HG03060 (cell line): Measurements from ENCODE around the gene SPATS1.
"Not testable (repeated sequence)": the region's sequence is repeated elsewhere in the genome, so short reads cannot be mapped to it uniquely, and the experiment has no call there.

Experiments
- ATAC-seq: cut with Tn5 transposase; IDR thresholded peaks from one replicate; pipeline ENCODE4 v1.9.1; 2021; ENCODE audit warnings: low read depth, moderate number of reproducible peaks; ENCODE audit not compliant: unreplicated experiment

The SPATS1 gene

DNA sequence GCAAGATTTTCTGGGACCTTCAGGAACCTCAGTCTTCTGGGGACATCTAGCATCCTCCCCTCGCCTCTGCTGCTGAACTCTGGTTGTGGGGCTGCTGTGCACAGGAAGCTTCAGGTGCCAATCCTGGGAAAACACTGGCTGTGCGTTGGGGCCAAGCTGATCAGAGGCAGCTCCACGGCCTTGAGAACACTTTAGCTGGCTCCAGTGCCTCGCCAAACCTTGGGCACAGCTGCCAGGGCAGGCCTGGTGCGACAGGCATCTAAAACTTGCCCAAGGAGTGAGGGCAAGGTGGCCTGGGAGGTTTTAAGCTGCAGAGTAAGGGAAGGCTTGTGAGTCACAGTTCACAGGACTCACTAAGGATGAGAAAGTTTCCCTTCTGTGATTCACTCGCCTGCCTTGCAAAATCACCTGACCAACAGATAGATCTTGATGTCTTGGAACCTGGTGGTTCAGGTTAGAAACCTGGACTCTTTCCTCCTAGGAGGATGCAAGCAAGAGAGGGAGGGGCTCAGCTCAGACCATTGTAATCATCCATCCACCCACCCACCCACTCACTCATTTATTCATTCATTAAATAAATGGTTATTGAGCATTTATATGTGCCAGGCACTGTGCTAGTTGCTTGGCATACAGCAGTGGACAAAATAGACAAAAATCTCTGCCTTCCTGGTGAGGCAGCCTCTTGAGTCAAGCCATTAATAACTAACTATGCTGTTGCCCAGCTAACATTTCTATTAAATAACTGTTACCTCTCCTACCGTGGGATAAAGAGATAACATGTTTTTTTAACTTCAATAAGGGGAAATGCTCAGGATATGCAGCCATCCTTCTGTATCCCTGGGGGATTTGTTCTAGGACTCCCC lies 2.5 kb upstream of the SPATS1 start:
- ATAC-seq = no peak

DNA sequence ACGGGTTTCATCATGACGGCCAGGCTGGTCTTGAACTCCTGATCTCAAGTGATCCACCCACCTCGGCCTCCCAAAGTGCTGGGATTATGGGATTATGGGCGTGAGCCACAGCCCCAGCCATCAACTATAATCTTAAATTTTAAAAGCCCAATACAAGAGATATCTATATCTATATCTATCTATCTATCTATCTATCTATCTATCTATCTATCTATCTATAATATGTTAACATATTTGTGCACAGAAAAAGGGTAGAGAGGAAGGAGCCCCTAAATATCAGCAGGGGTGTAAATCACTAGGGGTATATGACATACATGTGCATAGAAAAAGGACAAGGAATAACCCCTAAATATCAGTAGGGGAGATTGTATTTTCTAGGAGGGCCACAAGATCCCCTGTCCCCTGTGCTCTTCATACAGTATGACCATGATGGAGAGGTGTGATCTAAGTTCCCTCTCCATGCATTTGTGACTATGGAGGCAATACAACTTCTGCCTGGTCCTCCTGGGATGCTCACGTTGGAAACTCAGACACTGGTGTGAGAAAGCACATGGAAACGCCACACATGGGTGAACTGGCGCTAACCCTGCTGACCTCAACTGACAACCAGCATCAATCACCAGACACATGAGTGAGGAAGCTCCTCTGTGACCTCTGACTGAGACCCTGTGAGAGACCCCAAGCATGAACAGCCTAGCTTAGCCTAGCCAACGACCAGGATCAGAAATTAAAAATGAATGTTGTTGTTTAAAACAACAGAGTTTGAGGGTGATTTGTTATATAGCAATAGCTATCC lies 1.2 kb upstream of the SPATS1 start:
- ATAC-seq = no peak

DNA sequence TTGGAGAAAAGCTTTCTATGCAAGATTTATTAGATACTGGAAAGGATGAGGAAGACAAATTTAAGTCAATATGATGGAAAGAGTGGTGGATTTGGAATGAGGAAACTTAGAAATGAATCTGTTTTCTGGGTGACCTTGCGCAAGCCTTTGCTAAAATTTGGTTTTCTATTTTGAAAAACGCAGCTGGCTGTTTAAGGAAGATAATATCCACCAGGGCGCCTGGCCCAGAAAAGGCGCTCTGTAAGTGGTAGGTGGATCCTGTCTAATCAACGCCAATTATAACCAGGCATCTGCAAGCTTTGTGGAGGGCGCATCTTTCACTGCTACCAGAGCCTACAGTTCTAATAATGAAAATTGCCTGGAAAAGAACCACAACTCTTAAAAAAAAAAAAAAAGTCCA lies 398 bp upstream of the SPATS1 start:
- ATAC-seq = no peak

DNA sequence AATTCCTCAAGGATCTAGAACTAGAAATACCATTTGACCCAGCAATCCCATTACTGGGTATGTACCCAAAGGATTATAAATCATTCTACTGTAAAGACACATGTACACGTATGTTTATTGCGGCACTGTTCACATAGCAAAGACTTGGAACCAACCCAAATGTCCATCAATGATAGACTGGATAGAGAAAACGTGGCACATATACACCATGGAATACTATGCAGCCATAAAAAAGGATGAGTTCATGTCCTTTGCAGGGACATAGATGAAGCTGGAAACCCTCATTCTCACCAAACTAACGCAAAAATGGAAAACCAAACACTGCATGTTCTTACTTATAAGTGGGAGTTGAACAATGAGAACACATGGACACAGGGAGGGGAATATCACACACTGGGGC lies 4.4 kb downstream of the SPATS1 start:
- ATAC-seq = not testable (repeated sequence)

DNA sequence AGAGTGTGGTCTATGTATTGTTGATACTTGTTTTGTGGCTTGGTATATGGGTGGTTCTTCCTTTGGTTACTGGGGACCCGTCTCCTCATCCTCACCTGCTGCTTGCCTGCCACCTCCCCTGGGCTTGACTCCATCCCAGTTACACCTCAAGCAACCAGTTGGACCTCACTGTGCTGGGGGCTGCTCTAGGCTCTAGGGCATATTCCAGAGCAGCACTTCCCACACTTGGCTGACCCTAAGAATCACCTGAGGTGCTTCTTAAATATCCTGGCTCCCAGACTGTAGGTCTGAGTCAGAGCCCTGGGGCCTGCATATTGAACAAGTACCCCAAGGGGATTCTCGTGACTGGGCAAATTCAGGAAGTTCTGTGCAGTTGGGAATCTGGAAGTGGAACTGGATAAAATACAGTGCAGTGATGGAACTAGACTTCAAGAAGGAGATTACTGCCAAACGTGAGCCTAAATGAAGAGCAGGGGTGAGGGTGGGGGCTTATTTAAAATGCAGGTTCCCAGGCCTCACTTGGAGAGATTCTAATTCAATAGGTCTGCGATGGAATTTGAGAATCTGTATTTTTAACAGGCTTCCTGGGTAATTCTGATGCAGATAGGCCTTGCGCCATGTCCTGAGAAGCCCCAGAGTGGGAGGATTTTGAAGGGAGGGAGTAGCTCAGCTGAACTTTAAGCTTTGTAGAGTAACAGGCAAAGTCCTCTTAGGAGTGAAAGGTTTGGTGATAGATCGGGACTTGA lies 7.6 kb downstream of the SPATS1 start:
- no peak for ATAC-seq

DNA sequence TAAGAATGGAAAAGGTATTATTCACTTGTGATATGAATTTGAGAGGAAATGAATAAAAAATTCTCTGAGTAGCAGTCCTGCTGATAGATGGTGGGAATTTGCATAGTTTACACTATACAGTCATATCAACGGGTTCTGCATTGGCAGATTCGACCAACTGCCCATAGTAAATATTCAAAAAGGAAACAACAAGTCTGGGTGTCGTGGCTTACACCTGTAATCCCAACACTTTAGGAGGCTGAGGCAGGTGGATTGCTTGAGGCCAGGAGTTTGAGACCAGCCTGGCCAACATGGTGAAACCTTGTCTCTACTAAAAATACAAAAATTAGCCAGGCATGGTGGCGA lies 8.2 kb downstream of the SPATS1 start:
- not testable (repeated sequence) for ATAC-seq

DNA sequence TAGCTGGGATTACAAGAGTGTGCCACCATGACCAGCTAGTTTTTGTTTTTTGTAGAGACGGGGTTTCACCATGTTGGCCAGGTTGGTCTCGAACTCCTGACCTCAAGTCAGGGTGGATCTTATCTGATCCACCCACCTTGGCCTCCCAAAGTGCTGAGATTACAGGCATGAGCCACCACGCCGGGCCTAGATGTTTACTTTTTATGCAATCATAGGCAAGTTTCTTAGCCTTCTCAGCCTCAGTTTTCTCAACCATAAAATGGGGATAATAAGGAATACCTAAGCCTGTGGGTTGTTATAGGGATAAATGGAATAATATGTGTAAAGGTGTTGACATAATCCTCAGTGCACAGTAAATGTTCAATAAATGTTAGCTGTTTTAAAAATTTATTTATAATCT lies 9.8 kb downstream of the SPATS1 start:
- ATAC-seq = no peak

DNA sequence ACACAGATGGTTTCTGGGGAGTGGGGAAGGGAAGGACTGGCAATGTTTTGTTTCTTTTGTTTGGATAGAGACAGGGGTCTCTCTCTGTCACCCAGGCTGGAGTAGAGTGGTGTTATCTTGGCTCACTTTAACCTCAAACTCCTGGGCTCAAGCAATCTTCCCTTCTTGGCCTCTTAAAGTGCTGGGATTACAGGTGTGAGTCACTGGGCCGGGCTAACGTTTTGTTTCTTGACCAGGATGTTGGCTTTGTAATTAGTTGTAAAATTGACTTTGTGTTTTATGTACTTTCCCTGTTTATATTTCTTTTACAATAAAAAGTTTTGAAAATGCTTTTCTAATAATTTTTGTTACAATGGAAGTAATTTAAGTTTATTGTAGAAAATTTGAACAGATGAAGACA lies 10.9 kb downstream of the SPATS1 start:
- ATAC-seq = no peak

DNA sequence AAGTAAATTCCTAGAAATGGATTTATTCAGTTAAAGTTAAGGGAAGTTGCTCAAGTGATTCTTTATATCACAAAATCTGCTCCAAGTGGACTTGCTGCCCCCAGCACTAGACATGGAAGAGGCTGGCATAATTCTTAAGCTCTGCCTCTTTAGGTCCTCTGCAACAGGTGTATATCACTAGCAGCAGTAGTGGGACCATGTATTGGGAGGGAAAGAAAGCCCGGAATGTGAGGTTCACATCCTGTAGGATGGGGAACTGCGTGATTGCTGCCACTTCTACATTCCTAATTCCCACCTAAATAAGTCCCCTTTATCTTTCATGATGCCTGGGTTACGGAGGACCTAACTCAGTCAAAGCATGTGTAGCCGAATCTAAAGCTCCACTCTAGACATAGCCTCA lies 13.2 kb downstream of the SPATS1 start:
- no peak for ATAC-seq

DNA sequence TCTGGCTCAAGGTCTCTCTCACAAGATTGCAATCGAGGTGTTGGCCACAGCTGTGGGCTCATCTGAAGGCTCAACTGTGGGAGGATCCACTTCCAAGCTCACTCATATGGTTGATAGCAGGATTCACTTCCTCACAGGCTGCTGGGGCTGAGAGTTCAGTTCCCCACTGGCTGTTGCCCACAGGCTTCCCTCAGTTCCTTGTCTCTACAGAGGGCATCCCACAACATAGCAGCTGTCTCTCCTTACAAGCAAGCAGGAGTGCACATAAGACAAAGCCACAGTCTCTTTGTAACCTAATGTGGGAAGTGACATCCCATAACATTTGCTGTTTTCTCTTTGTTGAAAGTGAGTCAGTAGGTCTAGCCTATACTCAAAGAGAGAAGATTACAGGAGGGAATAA lies 14.0 kb downstream of the SPATS1 start:
- no peak for ATAC-seq

DNA sequence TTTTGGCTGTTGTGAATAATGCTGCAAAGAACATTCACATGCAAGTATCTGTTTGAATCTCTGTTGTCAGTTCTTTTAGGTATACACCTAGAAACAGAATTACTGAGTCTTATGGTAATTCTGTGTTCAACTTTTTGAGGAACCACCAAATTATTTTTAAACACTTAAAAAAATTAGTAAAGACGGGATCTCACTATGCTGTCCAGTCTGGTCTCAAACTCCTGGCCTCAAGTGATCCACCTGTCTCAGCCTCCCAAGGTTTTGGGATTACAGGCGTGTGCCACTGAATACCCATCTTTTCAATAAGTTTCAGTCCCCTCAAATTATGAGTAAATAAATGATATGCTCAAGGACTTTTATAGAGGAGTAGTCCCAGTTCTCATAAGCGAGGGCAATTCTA lies 17.5 kb downstream of the SPATS1 start:
- no peak for ATAC-seq

DNA sequence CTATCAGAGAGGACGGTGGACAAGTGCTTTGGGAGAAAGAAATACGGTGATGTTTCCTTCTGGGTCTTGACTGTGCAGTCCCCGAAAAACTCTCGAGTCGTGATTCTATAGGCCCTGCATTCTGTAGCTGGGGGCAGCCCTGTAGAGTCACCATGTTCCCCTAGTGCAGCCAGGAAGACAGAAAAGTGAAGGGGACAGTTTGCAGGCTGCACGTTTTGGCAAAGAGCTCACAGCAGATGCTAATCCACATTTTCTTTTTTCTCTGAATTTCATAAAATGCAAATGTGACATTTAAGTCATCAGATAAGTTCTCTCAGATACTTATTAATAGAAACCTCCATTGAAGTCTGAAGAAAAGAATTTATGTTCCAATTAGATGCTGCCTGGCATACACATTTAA lies 19.5 kb downstream of the SPATS1 start:
- ATAC-seq = no peak

DNA sequence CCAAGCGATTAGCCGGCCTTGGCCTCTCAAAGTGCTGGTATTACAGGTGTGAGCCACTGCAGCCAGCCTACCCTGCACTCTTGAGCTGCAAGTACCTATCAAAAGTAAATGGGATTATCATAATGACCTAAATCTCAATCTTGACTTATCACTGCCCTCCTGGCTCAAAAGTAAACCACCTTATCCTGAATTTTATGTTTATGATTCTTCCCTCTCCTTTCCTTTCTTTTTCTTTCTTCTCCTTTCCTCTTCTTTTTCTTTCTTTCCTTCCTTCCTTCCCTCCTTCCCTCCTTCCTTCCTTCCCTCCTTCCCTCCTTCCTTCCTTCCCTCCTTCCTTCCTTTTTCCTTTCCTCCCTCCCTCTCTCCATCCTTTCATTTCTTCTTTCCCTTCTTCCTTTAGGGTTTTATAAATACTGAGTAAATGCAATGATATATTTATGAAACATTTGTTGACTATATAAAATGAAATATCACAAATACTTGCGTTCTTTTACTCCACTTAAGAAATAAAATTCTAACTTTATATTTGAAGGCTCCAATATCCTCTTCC lies 21.0 kb downstream of the SPATS1 start:
- no peak for ATAC-seq

DNA sequence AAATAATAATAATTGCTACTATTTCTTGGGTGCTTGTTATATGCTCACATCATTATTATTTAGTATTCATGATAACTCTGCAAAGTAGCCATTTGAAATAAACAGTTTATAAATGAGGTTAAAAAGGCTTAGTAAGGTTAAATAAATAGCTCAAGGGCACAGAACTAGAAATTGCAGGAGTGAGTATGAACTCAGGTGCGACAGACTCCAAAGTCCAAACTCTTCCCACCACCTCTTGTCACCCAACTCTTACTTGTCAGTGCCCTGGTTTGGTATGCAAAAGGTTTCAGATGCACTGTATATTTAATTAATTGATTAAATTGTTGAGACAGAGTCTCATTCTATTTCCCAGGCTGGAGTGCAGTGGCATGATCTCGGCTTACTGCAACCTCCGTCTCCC lies 24.3 kb downstream of the SPATS1 start:
- ATAC-seq = no peak

DNA sequence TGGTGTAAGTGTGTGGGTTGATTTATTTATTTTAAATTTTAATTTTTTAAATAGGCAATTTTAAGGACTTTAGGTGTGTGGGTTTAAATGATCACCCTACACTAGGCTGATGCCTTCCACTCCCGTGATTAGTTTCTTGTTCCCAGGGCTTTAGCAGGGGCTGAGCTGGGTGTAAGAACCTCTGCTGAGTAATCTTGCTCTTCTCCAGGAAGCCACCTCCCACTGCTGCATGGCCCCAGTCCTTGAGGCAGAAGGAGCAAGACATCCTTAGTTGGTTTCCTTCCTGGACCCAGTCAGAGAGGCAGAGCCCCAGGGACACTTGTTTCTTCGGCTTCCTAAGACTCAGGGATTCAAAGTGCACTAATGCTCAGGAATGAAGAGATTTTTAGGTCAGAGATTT lies 25.2 kb downstream of the SPATS1 start:
- no peak for ATAC-seq

DNA sequence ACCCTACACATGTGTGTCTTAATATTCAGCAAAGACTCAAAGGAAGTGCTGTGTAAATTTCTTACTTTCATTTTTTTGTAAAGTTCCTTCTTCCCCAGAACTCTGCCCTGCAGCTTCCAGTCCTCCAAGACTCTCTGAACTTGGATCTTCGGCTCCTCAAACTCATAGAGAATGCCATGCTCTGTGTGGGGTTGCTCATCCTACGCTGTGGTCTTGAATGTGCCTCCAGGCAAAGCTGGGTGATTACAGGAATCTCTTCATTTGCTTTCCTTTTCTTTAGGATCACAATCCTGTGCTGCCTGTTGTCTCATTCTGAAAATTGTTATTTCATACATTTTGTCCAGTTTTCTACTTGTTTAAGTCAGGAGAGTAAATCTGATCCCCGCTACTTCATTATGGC lies 30.6 kb downstream of the SPATS1 start:
- ATAC-seq = no peak

DNA sequence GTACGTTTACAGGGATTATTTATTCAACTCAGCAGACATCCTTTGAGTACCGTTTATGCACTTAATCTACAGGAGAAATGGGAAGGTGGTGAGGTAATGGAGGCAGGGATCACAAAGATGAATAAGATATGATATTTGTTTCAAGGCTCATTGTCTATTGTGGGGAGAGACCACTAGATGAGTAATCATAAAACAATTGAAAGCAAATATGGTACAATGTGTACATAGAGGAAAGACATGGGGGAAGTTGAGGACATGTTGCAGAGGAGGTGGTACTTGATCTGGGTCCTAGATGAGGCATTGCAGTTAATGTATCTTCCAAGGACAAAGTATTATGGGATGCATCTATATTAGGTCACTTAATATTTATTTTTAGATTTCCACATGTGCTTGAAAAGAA lies 31.3 kb downstream of the SPATS1 start:
- ATAC-seq = no peak

DNA sequence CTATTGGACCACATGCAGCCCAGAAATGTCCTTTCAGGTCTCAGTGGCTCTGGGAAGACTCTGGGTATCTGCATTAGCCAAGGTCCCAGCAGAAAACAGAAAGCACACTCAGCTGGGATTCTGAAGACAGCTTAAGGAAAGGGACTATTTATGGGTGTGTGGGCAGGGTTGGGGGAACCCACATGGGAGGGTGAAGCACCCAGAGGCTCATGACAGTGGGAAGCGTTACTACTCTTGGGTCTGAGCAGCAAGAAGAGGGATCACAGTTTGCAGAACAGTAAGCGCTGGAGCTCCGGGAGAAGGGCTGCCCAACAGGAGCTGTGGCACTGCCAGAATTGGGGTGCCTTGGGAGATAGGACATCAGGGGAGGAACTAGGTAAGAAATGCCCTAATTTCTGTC lies 32.6 kb downstream of the SPATS1 start:
- no peak for ATAC-seq

DNA sequence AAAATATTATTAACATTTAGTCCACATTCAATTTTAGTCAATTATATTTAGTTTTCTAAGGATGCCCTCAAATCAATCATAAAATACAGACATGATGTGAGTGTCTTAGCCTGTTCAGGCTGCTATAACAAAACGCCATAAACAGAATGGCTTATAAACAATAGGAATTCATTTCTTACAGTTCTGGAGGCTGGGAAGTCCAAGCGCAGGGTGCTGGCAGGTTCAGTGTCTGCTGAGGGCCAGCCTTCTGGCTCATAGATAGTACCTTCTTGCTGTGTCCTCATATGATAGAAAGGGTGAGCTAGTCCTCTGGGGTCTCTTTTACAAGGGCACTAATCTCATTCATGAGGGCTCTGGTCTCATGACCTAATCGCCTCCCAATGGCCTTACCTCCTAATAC lies 35.0 kb downstream of the SPATS1 start:
- no peak for ATAC-seq

DNA sequence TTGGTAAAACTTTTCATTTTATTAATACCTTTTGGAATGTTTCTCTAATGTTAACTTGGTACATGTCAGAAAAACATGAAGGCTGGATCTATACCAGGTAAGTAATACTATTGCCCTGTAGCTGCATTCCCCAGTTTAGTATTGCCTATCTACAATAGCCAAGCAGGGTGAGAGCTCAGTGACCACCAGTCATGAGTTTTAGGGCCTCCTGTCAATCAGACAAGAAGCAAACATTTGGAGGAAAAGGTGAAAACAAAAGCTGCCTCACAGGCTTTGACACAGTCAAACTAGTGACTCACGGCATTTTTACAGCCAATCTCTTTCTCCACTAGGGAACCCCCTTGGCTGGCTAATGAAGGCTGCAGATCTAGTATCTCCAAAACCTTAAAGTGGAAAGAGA lies 35.5 kb downstream of the SPATS1 start:
- no peak for ATAC-seq

DNA sequence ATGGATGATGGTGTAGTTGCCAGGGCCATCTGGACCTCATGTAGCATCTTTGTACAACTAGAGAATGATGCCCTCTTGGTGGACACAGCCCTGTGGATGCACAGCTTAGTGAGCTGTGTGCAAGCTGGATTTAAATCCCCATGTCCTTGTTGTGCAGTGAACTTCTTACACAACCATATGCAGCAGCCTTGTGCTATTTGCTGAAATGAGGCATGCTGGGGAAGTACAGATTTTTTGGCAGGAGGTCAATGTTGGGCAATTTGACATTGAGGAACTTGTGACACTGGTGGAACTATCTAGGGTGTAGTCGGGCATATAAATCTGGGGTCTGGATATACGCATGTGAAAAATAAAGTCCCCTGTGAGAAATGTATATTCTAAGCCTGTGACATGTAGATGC lies 39.3 kb downstream of the SPATS1 start:
- no peak for ATAC-seq
